GM18508 (cell line): ENCODE measurements around the gene PEX14.

Experiments used
- ATAC-seq: cut with Tn5 transposase; IDR thresholded peaks from one replicate; pipeline ENCODE4 v1.9.1; 2021; ENCODE audit warnings: moderate number of reproducible peaks; ENCODE audit not compliant: insufficient read depth, unreplicated experiment

Gene PEX14

GRCh38 chr1:10672343-10673050 is 197.7 kb downstream of the PEX14 start:
- no peak for ATAC-seq

GRCh38 chr1:10673109-10673711 is 198.5 kb downstream of the PEX14 start:
- ATAC-seq, result no peak

DNA sequence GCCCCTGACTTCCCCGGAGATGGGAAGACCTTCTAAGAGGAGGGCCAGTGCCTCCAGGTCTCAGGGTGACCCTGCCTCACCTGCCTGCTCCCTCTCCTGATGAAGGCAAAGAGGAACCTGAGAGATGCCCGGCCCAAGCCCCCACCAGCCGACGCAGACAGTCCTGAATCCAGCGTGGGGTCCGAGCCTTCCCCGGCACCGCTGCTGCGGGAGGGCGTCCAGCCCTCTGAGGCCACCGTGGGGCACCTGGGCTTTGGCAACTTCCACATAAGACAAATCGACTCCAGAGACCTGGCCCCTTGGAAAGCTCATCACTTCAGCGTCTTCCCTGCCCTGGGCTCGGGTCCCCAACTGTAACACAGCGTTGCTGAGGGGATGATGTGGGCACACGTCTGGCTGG is 199.5 kb downstream of the PEX14 start:
- ATAC-seq, result no peak

GRCh38 chr1:10674700-10675609 is 200.2 kb downstream of the PEX14 start:
- no peak for ATAC-seq

- ATAC-seq, result no peak
These were observed 201.1 kb downstream of the PEX14 start for GRCh38 chr1:10675813-10676212.

DNA sequence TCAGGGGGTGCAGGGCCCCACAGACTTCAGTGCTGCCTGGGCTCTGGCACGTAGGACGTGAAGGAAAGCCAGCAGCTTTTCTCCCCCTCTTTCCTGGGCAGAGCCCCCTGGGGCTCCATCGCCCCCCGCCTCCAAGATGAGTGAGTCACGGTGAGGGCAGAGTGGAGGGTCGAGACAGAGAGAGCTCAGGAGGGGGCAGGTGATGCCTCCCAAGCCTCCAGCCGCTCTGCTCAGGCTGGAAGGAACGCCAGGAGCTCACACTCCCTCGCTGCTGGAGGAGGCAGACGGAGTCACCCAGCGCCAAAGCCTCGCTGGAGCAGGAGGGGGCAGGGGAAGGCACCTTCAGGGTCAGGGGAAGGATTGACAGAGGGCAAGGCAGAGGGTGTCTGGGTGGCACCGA is 202.2 kb downstream of the PEX14 start:
- ATAC-seq, result no peak

GRCh38 chr1:10677491-10678391 is 203.0 kb downstream of the PEX14 start:
- ATAC-seq, result no peak

DNA sequence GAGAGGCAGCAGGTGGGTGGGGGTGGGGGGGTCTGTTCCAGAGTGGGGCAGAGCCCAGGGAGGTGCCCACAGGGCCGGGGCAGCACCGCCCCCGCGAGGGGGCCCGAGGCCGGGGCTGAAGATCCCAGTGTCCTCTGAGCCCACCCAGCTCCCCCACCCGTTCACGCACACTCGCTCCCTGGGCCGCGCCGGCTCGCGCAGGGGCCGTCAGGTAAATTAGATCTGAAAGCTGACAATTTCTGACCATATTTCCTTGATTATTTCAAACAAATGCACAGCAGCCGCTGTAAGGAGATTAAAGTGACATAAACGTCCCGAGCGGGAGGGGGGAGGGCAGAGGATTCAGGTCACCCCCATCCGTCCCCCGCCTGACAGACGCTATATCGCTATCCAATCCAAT is 203.7 kb downstream of the PEX14 start:
- no peak for ATAC-seq

DNA sequence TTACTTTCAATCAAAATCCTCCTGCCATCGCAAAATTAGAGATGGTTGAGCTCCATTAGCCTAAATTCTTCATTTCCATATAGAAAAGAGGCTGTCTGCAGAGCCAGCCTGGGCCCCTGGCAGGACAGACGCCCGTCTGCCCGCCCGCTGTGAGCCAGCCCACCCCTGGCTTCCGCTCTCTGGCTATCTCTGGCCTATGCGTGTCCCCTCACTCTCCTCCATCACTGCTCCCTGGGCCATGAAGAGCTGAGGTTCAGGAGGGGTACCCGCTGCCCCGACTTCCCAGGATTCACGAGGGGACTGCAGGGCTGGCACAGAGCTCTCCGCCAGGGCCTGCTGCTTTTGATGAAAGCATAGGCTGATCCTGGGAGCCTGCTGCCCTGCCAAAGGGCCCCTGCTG is 204.1 kb downstream of the PEX14 start:
- no peak for ATAC-seq

- ATAC-seq, result no peak
These were observed 204.9 kb downstream of the PEX14 start for GRCh38 chr1:10679496-10680220.
